NCI-H1417 treated with DMSO at 0.1 percent for 48 hours (cell line): ENCODE measurements around the gene SLC16A8.
"Not testable (repeated sequence)": the region's sequence is repeated elsewhere in the genome, so short reads cannot be mapped to it uniquely, and the experiment has no call there.

Source experiments
- DNase-seq: peaks from one replicate; lab custom pipeline; 2025; lab: John Stamatoyannopoulos, UW

The SLC16A8 gene, protein sequence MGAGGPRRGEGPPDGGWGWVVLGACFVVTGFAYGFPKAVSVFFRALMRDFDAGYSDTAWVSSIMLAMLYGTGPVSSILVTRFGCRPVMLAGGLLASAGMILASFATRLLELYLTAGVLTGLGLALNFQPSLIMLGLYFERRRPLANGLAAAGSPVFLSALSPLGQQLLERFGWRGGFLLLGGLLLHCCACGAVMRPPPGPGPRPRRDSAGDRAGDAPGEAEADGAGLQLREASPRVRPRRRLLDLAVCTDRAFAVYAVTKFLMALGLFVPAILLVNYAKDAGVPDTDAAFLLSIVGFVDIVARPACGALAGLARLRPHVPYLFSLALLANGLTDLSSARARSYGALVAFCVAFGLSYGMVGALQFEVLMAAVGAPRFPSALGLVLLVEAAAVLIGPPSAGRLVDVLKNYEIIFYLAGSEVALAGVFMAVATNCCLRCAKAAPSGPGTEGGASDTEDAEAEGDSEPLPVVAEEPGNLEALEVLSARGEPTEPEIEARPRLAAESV

DNA sequence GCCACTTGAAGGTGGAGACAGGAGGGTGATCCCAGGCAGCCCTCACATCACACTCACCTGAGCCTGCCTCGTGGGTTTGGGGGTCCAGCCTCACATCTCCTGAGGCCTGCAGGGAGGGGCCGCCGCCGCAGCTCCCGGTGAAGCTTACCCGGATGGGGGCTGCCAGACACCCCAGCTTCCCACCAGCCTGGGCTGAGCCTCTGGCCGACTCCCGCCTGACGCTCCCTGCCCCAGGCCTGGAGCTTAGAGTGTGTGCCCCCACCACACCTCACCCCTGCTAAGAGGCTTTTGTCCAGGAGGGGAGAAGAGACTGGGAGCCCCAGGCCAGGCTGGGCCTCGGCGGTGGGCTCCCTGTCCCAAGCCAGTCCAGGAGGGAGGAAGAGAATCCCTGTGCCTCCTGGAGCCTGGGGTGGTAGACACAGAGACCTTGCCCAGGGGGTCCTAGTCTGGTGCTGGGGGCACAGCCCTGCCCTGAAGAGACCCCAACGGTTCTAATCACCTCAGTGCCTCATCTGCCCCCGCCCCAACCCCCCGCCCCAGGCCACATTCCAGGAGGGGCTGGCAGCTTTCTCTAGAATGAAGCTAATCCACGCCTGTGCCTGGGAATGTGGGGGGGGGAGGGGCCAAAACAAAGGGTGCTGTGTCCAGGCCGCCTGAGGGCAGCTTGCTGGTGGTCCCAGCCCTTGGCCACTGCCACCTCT lies at the start of gene SLC16A8:
SLC16A8 (minus strand) TSS at position 254 of the 701 bp plus-strand sequence. CDS start 1,311 bp downstream, outside the sequence.
- DNase-seq: no peak

DNA sequence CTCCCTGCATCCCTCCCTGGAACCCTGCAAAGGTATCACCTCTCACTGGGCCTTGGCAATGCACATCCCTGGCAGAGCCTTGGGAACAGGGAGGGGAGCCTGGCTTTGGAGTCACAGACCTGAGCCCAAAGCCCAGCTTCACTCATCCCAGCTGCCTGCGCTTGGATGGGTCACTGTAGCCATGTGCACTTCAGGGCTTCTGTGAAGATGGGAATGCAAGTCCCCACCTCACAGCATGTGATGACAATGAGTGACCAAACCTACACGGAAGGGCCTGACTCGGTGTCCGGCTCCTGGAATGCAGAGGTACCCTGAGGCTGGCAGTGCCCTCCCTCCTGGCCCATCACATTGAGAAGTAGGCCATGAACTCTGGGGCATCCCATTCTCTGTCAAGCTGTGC lies 49.3 kb upstream of the SLC16A8 start:
- DNase-seq: no peak

DNA sequence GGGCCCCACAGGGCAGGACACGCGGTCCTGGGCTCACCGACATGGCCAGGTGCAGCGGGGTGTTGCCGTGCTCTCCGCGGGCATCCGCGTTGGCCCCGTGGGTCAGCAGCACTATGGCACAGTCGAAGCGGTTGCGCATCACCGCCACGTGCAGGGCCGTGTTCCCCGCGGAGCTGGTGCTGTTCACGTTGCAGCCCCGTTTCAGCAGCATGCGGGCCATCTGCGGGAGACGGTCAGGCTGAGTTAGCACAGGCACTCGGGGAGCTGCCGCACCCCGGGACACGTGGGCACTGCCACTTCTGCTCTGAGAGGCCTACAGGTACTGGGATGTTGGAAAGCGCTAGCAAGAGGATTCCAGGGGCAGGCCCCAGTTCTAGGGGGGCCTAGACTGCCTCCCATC lies 48.8 kb upstream of the SLC16A8 start:
- DNase-seq: no peak

DNA sequence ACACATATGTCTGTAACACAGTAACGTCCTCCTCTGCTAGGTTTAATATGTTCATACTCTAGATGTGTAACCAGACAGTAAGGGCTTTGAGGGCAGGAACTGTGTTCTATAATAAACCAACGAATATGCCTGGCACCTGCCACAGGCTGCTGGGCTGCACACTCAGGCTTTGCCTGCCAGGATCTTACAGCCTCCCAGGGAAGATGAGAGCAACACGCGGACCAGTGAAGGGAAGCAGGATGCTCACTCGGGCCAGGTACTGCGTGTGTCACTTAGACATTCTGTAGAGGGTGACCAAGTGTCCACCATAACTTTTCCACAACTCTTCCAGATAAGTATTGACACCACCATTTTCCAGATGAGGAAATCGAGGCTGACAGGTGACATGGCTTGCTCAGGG lies 48.2 kb upstream of the SLC16A8 start:
- no peak for DNase-seq

DNA sequence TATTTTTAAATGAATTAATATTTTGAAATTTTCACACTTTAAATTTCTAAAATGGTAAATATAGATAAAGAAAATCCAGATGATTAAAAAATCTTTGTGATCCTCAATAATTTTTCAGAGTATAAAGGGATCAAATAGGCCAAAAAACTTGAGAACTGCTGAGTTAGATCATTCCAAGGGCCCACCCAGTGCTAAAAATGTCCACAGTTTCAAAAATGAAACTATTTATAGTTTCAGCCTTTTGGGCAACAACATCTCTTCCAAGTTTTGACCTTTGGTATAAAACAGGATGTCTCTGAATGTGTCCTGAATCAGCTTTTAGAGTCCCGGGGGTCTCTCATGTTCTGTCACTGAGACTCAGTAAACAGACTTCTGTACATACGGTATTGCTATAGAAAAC lies 47.4 kb upstream of the SLC16A8 start:
- DNase-seq: no peak

- no peak for DNase-seq
These were observed 45.9 kb upstream of the SLC16A8 start for GRCh38 chr22:38129856-38130255.

GRCh38 chr22:38129021-38129420 lies 45.0 kb upstream of the SLC16A8 start:
- DNase-seq: no peak

GRCh38 chr22:38127869-38128268 lies 43.9 kb upstream of the SLC16A8 start:
- no peak for DNase-seq

DNA sequence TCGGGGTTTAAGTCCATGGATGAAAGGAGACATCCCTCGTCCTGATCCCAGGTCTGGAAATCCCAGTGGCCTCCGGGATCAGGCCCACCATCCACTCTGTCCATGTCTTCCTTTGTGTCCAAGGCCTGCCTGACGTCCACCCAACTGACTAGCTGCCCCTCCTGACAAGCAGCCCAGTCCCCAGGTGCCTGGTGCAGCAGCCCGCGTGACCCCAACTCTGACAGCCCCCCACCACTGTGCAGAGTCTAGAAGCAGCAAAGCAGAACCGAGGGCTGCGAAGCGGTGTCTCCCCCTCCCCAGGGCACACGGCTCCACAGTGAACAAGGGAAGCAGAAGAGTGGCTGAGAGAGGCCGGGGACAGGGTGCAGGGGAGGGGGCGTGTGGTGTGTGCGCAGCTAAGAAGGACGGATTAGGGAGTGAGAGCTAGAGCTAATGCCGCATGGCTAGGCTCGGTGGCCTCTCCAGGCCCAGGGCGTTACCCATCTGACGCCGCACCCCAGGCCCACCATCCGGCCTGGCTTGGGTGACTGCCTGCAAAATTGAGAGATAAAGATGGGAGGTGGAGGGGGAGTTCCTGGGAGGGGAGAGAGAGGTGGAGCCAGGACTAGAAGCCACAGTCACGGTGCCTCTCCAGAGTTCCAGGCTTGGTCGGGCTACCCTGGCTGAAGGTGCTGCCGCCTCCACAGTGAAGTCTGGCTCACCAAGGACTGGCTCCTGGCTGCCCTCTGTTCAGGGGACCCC lies 43.1 kb upstream of the SLC16A8 start:
- no peak for DNase-seq

GRCh38 chr22:38125751-38126201 lies 41.8 kb upstream of the SLC16A8 start:
- DNase-seq: no peak

DNA sequence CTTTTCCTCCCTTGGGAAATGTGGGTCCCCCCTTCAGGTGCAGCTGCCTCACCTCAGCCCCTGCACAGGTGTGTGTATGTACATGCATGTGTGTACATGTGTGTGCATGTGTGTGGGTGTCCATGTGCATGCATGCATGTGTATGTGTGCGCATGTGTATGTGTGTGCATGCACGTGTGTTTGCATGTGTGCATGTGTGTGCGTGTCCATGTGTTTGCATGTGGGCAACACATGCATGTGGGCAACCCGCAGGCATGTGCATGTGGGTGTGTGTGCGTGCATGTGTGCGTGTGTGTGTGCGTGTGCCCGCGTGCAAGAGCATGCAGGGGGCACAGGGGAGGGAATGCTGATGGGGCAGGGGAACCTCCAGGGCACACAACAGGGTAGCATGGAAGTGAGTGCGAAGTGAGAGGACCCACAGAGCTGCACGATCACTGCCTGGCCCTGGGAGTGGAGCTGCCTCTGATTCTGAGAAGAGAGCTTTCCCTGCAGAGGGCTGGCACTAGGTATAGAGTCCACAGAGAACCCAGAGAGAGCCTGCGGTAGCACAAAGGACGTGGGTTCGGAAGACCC lies 41.1 kb upstream of the SLC16A8 start:
- DNase-seq: no peak

DNA sequence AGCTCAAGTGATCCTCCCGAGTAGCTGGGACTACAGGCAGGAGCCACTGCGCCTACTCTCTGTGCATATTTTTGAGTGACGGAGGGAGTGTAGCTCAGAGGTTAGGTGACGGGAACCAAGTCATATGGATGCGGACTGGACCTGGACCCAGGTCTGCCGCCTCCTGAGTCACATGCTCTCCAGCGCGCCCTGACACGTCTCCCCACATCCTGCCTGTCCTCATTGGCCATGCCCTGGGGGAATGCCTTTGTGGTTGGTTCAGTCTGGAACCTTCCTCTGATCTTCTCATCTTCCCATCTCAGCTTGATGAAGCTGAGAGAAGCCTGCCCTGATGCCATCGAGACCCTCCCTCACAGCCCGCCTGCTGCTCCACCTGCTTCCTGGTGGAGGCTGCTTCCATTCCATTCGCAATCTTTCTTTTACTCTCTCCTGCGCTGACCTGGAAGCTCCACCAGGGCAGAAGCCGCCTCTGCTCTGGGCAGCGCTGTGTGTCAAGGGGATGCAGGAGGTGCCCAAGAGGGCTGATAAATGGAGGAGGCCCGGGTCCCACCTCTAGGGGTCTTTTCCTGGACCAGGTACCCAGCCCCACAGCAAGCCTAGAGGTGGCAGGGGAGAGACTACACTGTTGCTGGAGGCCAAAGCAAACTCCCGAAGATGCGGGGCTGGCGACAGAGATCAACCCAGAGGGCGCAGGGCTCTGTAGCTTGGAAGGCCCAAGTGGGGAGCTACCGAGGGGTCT lies 40.4 kb upstream of the SLC16A8 start:
- no peak for DNase-seq

- no peak for DNase-seq
These were observed 38.6 kb upstream of the SLC16A8 start for GRCh38 chr22:38122616-38123015.

DNA sequence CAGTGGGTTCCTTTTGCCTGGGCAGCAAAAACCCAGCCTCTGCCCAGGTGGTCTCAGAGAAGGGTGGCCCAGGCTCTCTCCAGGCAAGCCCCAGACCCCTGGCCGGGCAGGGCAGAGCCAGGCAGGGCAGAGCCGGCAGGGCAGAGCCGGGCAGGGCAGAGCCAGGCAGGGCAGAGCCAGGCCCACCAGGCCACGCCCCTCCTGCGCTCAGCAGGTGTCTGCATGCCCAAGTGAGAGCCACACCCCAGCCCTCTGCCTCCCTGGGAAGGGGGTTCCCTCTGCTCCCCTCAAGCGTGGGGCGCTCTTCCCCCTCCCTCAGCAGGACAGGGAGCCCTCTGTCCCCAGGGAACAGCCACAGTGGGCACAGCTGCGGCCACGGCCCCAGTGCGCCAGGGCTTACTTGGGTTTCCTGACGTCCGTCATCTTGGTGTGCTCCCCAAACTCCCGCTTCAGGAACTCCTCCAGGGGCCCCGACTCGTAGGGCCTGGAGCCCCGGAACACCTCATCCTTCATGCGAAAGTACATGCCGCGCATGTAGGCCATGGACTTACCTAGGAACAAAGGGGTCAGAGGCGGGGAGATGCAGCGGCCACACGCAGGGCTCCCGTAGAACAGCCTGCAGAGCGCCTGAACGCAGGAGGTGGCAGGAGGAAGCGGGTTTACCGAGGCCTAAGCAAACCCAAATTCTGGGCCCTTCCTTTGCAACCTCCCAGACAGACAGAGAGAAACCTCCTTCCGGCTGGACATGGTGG lies 36.6 kb upstream of the SLC16A8 start:
- no peak for DNase-seq

DNA sequence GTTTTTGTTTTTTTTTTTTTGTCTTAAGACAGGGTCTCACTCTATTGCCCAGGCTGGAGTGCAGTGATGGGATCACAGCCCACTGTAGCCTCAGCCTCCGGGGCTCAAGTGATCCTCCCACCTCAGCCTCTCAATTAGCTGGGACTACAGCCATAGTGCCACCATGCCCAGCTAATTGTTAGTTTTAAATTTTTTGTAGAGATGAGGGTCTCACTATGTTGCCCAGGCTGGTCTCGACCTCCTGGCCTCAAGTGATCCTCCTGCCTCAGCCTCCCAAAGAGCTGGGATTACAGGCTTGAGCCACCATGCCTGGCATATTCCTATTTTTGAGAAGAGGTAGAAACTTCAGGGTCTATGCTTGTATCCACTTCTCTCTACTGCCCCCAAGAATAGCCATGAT lies 34.8 kb upstream of the SLC16A8 start:
- not testable (repeated sequence) for DNase-seq

GRCh38 chr22:38118182-38118581 lies 34.2 kb upstream of the SLC16A8 start:
- no peak for DNase-seq

DNA sequence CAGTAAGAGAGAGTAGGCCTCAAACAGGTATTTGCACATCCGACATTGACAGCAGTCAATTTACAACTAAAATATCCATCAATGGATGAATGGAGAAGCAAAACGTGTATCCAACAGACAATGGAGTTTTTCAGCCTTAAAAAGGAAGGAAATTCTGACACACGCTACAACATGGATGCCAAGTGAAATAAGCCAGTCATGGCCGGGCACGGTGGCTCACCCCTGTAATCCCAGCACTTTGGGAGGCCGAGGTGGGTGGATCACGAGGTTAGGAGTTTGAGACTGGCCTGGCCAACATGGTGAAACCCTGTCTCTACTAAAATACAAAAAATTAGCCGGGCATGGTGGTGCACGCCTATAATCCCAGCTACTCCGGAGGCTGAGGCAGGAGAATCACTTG lies 33.6 kb upstream of the SLC16A8 start:
- not testable (repeated sequence) for DNase-seq

DNA sequence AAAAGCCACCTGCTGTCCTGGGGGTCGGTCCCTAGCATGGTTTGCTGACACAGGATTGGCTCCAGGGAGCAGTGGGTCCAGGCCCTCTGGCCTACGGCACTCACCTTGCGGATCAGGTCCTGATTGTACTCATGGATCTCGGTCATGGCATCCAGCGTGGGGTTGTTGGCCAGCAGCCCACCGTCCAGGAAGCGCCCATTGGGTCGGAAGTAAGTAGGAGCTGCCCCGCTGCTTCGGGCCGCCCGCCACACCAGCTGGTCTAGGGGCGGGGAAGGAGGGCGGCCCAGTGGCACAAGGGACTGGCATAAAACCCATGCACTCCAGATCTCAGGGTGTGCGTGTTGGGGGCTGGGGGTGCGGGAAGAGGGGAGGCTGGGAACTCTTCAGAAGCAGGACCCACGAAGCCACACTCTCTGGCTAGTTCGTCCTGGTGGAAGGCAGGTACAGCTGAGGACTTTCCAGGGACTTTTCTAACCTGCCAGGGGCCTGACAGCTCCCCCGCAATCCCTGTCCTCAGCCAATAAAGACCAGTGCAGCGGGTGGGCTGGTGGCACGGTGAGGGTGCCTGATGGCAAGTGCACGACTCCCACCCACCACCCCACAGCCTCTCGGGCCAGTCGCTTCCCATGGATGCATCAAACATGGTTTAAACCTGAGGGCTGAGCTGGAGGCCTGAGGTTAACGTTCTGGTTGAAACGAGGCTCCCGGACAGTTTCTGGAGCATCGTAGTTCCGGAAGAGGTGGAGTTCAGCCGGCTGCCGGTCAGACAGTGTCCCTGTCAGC lies 31.6 kb upstream of the SLC16A8 start:
- DNase-seq: no peak

GRCh38 chr22:38114484-38115398 lies 30.8 kb upstream of the SLC16A8 start:
- DNase-seq: no peak
